ENCODE results near the gene WDFY2. TPM values are rescaled to one million over a fixed set of nuclear protein-coding genes. Genes with fewer than 3 reads are reported as not detected.
A peak's percentile ranks its signal among the peaks of the same experiment; 100 is the strongest.

Gene WDFY2
- total RNA-seq, 4 donors from 2014 or later: 6.0 to 11.3 (median 9.7) TPM

GRCh38 chr13:51797664-51798488, 213.6 kb downstream of the WDFY2 start:
- H3K27ac ChIP-seq: no peak overlapping the region
- TF ChIP-seq POLR2A (IDR thresholded peaks at IDR 0.05) (no peak), CTCF (IDR thresholded peaks at IDR 0.05) (peak; percentile 38 to 77 (median 65))
- DNase-seq: peak in 2 of 3 donors; percentile 53 to 80
- no peaks in the 10 kb centered on the region for H3K36me3 ChIP-seq
- H3K4me3 ChIP-seq: no peak overlapping the region
- peaks cover 3 to 17% (median 6%) of the 10 kb centered on the region in 4 donors for H3K4me1 ChIP-seq
- no peaks in the 10 kb centered on the region for H3K9me3 ChIP-seq
- H3K27me3 ChIP-seq: no peaks in the 10 kb centered on the region

GRCh38 chr13:51799261-51799660, 215.0 kb downstream of the WDFY2 start:
- no peaks in the 10 kb centered on the region for H3K36me3 ChIP-seq
- H3K27ac ChIP-seq: no peak overlapping the region
- H3K27me3 ChIP-seq: no peaks in the 10 kb centered on the region
- DNase-seq: peak in 1 of 3 donors; percentile 44
- no peak overlapping the region for H3K4me3 ChIP-seq
- peaks cover 3 to 21% (median 8%) of the 10 kb centered on the region in 4 donors for H3K4me1 ChIP-seq
- H3K9me3 ChIP-seq: no peaks in the 10 kb centered on the region
- TF ChIP-seq CTCF (IDR thresholded peaks at IDR 0.05): no peak
- TF ChIP-seq POLR2A (IDR thresholded peaks at IDR 0.05): no peak

GRCh38 chr13:51800486-51800885, 216.2 kb downstream of the WDFY2 start:
- no peak for TF ChIP-seq CTCF (IDR thresholded peaks at IDR 0.05)
- no peak for TF ChIP-seq POLR2A (IDR thresholded peaks at IDR 0.05)
- Histone ChIP-seq H3K27me3 (no peaks in the 10 kb centered on the region), H3K4me3 (no peak overlapping the region), H3K27ac (no peak overlapping the region), H3K36me3 (no peaks in the 10 kb centered on the region), H3K4me1 (peaks cover 0 to 25% (median 8%) of the 10 kb centered on the region in 4 donors), H3K9me3 (no peaks in the 10 kb centered on the region)
- peak in 1 of 3 donors; percentile 40 for DNase-seq

GRCh38 chr13:51801631-51802099, 217.4 kb downstream of the WDFY2 start:
- H3K27ac ChIP-seq: peak overlapping the region in 3 of 4 donors; percentile 100
- H3K4me1 ChIP-seq: peaks cover 0 to 25% (median 8%) of the 10 kb centered on the region in 4 donors
- no peak for TF ChIP-seq POLR2A (IDR thresholded peaks at IDR 0.05)
- TF ChIP-seq CTCF (IDR thresholded peaks at IDR 0.05): peak in 3 of 6 experiments; percentile 40 to 43 (median 40)
- H3K27me3 ChIP-seq: no peaks in the 10 kb centered on the region
- no peaks in the 10 kb centered on the region for H3K36me3 ChIP-seq
- no peak overlapping the region for H3K4me3 ChIP-seq
- DNase-seq: peak in 2 of 3 donors; percentile 88 to 89
- H3K9me3 ChIP-seq: no peaks in the 10 kb centered on the region

GRCh38 chr13:51802631-51803418, 218.6 kb downstream of the WDFY2 start:
- no peaks in the 10 kb centered on the region for H3K36me3 ChIP-seq
- H3K27me3 ChIP-seq: no peaks in the 10 kb centered on the region
- DNase-seq: no peak
- peak overlapping the region; percentile 100 for H3K27ac ChIP-seq
- TF ChIP-seq CTCF (IDR thresholded peaks at IDR 0.05): no peak
- H3K4me1 ChIP-seq: peaks cover 0 to 25% (median 8%) of the 10 kb centered on the region in 4 donors
- no peaks in the 10 kb centered on the region for H3K9me3 ChIP-seq
- H3K4me3 ChIP-seq: peak overlapping the region; percentile 78 to 97 (median 84)
